B cell (primary cell): ENCODE measurements around the gene GRAP.

Source experiments
- CTCF ChIP-seq: fragments of 200-600 bp; IDR thresholded peaks from one replicate; pipeline ENCODE4 v1.8.0; 2022; ENCODE audit warnings: antibody characterized with exemption, mild to moderate bottlenecking
- EZH2 ChIP-seq: IDR thresholded peaks from 2 replicates; pipeline ENCODE4 v1.6.1; 2012; ENCODE audit warnings: borderline replicate concordance, low read depth, mild to moderate bottlenecking, moderate library complexity, low read length; ENCODE audit not compliant: insufficient read depth, poor library complexity, severe bottlenecking

- TF ChIP-seq CTCF = no peak
- no peak for TF ChIP-seq EZH2
Observed at GRCh38 chr17:19002805-19003542, 43.8 kb downstream of the GRAP start.
